ENCODE data around the gene CNIH2.
"Not testable (repeated sequence)": the region's sequence is repeated elsewhere in the genome, so short reads cannot be mapped to it uniquely, and the experiment has no call there.

CNIH2 gene

DNA sequence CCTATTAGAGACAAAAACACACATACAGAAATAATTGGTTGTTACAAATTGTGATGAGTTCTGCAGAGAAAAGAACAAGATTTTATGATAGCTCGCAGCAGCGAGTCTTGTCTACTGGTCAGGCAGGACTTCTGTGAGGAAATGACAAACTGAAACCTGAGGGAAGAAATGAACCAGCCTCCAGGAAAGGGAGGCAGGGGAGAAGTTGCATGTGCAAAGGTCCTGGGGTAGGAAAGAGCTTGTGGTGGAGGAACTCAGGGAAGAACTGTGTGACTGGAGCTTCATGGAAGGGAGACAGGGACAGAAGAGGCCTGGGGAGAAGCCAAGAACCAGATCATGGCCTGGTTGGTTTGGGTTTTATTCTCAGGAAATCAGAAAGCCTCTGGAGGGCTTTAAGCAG lies 18.8 kb upstream of the CNIH2 start:
- no peak for DNase-seq (ENCODE audit: low spot score)

DNA sequence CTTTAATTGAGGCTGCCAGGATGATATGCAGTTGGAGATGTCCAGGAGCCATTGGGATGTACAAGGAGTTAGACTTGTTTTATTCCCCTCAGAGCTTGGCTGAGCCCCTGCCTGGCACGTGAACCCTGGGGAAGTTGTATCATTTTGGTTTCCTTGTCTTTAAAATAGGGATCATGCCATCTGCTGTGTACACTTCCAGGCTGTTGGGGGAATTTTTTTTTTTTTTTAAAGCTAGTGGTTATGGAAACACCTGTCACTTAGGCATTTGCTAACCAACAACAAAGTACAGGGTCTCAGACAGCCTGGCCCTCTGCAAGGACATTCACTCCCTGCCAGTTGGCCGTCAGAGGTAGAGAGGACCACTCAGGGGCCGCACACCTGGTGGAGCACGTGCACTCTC lies 18.0 kb upstream of the CNIH2 start:
- DNase-seq (ENCODE audit: low spot score): no peak

DNA sequence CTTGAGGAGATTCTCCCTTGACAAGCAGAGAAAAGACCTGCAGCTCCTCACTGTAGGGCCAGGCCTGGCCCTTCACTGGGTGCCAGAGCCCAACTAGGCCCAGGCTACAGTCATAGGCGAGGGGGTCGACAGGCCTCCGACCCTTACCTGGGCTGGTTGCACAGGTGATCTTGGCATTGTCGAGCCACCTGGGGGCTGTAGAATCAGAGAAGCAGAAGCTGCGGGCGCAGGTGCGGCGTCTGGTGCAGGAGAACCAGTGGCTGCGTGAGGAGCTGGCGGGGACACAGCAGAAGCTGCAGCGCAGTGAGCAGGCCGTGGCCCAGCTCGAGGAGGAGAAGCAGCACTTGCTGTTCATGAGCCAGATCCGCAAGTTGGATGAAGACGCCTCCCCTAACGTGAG lies 16.4 kb upstream of the CNIH2 start:
- no peak for DNase-seq (ENCODE audit: low spot score)

DNA sequence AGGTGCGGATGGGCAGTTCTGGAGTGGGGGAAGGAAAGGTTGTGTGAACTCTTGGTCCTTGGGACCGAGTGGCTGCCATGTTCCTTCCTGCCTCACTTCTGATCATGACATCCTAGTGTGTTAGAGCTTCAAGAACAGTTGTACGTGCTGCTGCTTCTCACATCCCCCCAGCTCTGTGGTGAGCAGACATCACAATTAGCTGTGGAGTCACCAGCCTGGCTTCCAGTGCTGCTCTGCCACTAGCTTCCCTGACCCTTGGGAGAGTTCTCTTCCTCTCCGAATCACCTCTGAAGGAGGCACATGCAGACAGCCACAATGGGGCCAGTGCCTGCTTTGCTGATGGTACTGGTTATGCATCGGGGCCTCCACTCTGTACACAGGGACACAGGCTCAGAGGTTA lies 15.8 kb upstream of the CNIH2 start:
- DNase-seq (ENCODE audit: low spot score): no peak

DNA sequence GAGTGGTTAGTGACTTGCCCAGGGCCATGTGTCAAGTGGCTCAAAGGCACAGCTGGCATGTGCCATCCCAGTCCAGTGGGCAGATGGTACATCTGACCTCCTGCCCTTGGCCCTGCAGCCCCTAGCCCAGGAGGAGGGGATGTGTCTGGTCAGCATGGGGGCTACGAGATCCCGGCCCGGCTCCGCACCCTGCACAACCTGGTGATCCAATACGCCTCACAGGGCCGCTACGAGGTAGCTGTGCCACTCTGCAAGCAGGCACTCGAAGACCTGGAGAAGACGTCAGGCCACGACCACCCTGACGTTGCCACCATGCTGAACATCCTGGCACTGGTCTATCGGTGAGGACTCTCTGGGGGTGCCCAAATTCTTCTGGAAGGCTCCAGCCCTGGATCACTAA lies 15.3 kb upstream of the CNIH2 start:
- no peak for DNase-seq (ENCODE audit: low spot score)

DNA sequence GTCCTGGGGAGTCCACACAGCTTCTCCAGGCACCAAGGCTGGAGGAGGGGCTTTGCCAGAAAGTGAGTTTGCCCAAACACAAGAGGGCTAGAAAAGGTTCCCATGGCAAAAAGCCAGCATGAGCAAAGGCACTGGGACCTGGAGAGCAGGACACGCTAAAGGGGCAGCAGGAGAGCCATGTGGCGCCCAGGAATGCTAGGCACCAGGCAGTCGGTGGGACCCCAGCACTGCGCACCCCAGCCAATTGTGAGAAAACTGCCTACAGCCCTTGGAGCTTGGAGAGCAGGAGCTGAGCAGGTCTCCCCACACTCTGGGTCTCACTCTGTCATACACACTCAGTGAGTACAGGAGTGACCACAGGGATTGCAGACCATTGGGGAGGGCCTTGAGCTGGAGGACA lies 14.7 kb upstream of the CNIH2 start:
- no peak for DNase-seq (ENCODE audit: low spot score)

DNA sequence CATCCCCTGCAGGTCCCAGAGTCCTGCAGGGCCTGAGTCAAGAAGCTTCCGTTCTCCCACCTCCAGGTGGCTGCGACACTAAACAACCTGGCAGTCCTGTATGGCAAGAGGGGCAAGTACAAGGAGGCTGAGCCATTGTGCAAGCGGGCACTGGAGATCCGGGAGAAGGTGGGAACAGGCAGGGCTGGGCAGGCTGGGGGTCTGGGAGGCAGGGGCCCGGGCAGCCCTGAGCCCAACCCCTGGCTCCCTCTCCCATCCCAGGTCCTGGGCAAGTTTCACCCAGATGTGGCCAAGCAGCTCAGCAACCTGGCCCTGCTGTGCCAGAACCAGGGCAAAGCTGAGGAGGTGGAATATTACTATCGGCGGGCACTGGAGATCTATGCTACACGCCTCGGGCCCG lies 14.2 kb upstream of the CNIH2 start:
- no peak for DNase-seq (ENCODE audit: low spot score)

DNA sequence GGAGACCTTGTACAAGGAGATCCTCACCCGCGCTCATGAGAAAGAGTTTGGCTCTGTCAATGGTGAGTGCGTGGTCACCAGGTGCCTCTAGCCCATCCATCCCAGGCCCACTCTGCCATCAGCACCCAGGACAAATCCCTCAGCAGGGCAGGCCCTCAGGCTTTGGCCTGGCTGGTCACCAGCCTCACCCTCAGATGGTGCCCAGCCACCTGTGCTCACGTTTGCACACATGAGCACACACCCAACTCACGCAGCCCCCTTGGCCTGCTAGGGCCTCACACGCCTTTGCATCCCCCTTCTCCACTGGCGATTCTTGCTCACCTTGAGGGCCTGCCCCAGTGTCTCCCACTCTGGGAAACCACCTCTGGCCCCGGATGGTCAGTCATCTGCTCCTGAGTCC lies 13.6 kb upstream of the CNIH2 start:
- DNase-seq (ENCODE audit: low spot score): no peak

DNA sequence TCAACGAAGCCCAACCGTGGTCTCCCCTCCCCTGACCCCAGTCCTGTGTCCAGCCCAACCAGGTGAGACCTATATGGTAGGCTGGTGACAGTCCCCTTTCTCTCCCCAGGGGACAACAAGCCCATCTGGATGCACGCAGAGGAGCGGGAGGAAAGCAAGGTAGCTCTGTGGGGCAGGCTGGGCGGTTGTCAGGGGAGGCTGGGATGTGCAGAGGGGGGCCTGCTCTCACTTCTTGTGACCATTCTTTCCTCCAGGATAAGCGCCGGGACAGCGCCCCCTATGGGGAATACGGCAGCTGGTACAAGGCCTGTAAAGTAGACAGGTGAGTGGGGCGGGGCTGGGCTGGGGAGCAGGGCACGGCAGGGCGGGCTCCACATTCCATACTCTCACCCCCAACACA lies 13.1 kb upstream of the CNIH2 start:
- DNase-seq (ENCODE audit: low spot score): no peak

DNA sequence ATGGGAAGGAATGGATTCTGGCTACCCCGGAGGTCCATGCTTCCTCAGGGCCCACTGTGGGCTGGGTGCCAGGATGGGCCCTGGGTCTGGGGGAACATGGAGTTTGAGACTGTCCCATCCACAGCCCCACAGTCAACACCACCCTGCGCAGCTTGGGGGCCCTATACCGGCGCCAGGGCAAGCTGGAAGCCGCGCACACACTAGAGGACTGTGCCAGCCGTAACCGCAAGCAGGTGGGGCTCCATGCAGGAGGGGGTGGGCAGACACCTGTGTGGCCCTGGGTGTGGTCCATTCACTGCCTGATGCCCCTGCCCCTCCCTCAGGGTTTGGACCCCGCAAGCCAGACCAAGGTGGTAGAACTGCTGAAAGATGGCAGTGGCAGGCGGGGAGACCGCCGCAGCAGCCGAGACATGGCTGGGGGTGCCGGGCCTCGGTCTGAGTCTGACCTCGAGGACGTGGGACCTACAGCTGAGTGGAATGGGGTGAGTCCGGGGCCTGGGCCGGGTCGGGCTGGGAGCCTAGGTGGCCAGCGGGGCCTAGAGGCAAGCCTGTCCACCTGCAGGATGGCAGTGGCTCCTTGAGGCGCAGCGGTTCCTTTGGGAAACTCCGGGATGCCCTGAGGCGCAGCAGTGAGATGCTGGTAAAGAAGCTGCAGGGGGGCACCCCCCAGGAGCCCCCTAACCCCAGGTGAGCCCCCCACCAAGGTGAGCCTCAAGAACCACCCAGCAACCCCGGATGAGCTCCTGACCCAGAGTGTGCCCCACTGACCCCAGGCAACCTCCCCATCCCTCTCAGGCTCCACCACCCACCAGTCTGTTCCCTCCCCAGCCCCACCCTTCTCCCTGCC lies 12.2 kb upstream of the CNIH2 start:
- DNase-seq (ENCODE audit: low spot score): no peak

DNA sequence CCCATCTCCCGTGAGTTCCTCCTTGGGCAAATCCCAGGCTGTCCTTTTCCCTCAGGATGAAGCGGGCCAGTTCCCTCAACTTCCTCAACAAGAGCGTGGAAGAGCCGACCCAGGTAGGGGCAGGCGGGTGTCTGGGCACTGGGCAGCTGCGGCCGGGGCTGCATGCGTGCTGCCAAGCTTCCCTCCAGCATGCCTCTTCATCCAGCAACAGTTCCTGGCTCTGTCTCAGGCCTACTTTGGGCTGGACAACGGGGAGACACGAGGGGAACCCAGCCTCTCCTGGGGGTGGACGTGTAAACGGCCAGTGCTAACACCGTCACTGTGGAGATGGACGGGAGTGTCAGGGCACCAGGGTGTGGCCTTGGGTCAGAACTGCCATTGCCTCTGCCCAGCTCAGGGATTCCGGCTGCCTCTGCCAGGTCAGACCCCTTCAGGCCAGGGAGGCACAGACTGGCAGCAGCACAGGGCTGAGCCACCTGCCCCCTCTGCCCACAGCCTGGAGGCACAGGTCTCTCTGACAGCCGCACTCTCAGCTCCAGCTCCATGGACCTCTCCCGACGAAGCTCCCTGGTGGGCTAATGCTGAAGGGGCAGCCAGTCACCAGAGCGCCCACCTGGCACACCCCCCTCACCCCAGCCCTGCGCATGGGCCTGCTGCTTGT lies 11.5 kb upstream of the CNIH2 start:
- no peak for DNase-seq (ENCODE audit: low spot score)

DNA sequence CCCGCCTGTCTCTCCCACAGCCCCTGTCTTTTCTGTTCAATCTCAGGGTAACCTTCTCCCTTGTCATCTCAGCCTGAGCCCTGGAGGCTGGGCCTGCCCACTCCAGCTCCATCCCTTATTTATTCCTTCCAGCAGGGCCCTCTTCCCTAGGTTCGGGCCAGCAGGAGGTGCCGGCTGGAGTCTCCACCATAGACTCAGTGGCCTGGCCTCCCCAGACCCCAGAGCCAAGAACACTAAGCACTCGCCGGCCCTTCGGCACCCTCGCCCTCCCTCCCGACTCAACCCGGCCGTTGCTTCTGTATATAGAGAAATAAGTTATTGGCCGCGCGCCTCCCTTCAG lies 11.0 kb upstream of the CNIH2 start:
- DNase-seq (ENCODE audit: low spot score): no peak

DNA sequence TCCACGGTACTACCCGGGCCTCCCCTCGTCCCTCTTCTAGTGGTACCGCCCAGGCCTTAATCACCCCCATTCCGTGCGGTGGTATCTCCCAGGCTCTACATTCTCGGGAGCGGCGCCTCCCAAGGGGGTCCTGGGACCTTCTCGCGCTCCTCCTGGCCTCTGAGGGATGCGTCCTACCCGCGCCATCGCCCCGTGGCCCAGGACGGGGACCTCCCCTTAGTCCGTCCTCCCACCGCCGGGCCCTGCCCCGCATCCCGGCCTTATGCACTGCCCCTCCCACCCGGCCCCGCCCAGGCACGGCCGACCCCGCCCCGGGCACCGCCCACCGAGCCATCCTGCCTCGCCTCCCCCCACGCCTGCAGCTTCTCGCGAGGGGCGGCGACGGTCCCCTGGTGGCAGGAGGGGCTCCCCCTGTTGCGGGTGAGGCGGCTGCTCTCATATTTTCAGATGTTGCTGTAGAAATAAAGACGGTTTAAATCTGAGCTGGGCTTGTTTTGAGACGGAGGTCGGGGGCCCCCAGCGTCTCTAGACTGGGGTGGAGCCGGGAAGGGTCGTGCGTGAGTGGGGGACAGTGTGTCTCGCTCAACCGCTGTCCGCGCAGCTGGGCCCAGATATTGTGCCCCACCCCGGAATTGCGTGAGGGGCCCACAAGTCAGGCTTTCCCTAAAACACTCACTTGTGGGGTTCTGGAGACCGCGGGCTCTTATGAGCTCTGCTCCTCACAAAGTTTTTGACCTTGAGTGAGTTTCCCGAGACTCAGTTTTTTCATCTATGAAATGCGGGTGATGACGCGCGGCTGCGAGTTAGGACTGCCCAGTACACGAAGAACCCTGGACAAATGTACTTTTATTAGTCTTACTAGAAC lies 10.4 kb upstream of the CNIH2 start:
- DNase-seq (ENCODE audit: low spot score): peak; percentile 96

DNA sequence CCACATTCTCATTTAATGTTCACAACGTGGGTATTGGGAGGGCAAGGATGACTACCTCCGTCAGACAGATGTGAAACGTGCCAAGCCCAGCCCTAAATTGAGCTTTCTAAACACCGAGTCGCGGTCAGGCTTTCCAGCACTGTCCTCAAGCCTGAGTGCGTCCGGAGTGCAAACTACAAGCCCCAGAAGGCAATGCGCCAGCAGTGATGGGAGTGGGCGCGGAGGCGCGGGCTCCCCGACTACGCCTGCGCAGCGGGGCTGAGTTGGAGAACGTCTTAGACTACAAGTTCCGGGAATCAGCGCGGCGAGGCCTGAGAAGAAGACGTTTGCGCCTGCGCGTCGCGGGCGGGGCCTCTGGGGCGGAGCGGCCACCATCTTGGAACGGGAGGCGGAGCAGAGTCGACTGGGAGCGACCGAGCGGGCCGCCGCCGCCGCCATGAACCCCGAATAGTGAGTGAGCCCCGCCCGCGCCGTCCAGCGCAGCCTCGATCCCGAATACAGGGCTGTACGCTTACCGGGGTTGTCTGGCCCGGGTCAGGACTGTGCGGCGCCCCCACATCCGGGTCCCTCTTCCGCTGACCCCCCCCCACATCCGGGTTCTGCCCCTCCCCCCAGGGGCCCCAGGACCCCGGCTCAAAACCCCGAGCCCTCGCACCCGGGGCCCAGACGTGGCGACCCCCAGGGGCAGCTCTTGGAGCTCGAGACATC lies 9.6 kb upstream of the CNIH2 start, which contains the start of gene RAB1B:
RAB1B (plus strand) TSS at position 396 of the 708 bp plus-strand sequence; CDS start at position 437, 41 bp downstream.
- peak; percentile 100 for DNase-seq (ENCODE audit: low spot score)

DNA sequence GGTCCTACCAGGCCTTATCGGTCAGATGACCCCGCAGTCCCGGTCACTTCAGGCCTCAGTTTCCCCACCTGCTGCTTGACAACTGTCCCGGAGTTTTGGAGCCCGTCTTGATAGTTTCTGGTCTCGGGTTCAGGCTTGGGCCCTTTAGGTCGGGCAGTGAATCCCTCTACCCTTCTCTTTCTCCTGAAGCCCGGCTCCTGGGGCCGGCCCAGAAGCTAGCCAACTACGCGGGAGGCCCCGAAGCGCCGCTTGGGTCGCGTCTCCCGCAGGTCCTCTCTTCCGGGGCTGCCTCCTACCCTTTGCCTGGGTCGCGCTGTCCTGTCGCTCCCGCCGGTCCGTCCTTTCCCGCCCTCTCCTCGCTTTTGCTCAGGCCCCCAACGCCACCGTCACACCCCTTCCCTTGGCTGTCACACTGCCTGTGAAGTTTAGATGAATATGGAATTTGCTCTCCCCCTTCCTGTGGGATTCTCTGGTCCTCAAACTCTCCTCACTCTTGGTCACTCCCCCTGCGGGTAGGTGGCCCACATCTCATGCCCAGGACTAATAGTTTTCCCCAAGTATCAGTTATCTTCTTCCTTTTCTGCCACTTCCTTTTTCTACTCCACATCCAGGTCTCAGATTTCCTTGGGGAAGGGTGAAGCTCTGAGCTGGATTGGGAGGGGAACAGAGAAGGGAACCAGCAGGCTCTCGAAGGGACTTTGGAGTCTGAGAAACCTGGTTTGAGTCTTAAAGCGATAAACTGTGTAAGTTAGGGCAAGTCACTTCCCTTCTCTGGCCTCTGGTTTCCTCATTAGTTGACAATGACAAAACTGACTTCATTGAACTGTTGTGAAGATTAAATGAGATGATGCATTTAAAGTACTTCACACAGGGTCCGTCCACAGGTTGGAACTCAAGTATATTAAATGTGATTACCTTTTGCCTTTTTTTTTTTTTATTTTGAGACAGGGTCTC lies 8.7 kb upstream of the CNIH2 start:
- DNase-seq (ENCODE audit: low spot score): no peak

DNA sequence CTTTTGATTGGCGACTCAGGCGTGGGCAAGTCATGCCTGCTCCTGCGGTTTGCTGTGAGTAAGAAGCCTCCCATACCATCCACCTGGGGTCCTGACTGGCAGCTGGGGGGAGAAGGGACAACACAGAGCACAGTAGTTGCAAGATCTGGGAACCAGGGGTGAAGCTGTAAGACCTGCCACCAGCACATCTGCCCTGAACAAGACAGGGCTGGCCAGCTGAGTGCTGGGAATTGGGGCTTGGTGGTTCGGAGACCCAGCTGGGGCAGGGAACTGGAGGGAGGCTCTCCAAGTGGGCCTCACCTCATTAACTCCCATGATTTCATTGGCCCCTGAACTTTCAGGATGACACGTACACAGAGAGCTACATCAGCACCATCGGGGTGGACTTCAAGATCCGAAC lies 6.2 kb upstream of the CNIH2 start:
- no peak for DNase-seq (ENCODE audit: low spot score)

DNA sequence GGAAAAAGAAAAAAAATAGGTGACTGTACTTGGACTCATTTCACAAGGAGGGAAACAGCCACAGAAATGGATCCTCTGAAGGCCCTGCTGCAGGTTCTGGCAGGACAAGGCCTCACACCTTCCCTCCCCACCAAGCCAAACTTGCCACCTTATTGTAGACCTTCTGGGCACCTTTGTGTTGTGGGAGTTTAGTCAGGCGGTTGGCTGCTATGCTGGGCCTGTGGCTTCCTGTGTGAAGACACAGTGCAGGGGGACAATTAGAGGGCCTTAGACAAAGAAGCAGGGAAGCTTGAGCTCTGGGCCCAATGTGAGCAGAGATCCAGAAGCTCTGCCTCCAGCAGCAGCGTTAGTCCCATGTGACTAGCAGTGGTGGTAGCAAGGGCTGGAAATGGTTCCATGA lies 5.4 kb upstream of the CNIH2 start:
- no peak for DNase-seq (ENCODE audit: low spot score)

DNA sequence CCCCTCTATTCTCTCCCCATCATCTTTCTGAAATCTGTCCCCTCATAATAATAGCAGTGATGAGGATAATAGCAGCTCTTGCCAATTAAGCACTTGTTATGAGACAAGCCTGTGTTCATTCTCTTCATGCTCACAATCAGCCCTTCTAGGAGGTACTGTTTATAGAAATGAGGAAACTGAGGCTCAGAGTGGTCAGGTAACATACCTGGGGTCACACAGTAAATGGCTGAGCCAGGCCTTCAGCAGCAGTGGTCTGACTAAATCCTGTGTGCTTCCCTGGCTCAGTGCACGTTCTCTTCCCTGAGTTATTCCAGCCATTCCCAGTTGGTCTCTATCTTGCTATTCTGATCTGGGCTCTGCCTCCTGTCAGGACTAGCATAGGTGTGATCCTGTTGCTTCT lies 3.8 kb upstream of the CNIH2 start:
- DNase-seq (ENCODE audit: low spot score): no peak

DNA sequence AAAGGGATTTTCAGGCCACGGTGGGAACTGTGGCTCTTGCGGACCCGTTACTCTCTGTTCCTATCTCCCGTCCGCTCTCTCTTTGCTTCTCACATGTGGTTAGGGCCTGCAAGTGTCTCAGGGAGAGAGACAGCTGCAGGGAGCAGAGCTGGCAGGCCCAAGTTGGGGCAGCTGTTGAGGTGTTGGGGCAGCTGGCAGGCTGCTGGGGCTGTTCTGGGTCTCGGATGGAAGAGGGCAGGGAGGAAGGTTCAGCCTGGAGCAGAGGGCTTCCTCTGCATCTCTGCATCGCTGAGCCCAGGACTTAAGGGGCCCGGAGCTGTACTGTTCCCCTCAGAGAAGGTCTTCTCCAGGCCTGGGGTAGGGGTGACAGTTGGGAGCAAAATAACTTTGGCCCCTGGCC lies 2.6 kb upstream of the CNIH2 start:
- no peak for DNase-seq (ENCODE audit: low spot score)

DNA sequence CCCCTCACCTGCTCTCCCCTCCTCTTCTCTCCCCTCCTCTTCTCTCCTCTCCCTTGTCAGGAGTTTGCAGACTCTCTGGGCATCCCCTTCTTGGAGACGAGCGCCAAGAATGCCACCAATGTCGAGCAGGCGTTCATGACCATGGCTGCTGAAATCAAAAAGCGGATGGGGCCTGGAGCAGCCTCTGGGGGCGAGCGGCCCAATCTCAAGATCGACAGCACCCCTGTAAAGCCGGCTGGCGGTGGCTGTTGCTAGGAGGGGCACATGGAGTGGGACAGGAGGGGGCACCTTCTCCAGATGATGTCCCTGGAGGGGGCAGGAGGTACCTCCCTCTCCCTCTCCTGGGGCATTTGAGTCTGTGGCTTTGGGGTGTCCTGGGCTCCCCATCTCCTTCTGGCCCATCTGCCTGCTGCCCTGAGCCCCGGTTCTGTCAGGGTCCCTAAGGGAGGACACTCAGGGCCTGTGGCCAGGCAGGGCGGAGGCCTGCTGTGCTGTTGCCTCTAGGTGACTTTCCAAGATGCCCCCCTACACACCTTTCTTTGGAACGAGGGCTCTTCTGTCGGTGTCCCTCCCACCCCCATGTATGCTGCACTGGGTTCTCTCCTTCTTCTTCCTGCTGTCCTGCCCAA lies 1.9 kb upstream of the CNIH2 start:
- DNase-seq (ENCODE audit: low spot score): no peak

DNA sequence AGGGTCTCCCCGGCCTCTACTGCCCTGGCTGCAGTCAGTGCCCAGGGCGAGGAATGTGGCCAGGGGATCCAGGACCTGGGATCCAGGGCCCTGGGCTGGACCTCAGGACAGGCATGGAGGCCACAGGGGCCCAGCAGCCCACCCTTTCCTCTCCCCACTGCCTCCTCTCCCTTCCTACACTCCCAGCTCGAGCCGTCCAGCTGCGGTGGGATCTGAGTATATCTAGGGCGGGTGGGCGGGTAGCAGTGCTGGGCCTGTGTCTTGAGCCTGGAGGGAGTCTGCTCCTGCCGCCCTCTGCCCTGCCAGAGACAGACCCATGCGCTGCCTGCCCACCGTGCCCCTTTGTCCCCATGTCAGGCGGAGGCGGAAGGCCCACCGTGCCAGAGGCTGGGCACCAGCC lies 1.4 kb upstream of the CNIH2 start:
- DNase-seq (ENCODE audit: low spot score): not testable (repeated sequence)

Measured in left forelimb (tissue), 1 donor.